A549 (cell line): Measurements from ENCODE around the gene ATP10D.

Experiments
- CBX2 ChIP-seq: fragments of 200-600 bp; sonication (generic); IDR thresholded peaks from 2 replicates; pipeline ENCODE4 v1.6.1; 2016; ENCODE audit warnings: low read depth, mild to moderate bottlenecking, borderline replicate concordance
- CTCF ChIP-seq: fragments of >200 bp; sonication (Bioruptor Twin); formaldehyde crosslinking; IDR thresholded peaks from 3 replicates; pipeline ENCODE4 v1.5.1; 2016
- ELK1 ChIP-seq: fragments of 150-350 bp; IDR thresholded peaks from 2 replicates; pipeline ENCODE4 v1.6.1; 2014; ENCODE audit warnings: low read depth, mild to moderate bottlenecking, low read length
- EP300 ChIP-seq, 2 experiments: fragments of >200 bp; sonication (Bioruptor Twin); formaldehyde crosslinking; IDR thresholded peaks; 2 replicates in 1 of 2; 3 replicates in 1 of 2; pipeline ENCODE4 v1.6.1; 2016 to 2017
- HDAC2 ChIP-seq: fragments of 200-600 bp; sonication (generic); IDR thresholded peaks from 2 replicates; pipeline ENCODE4 v1.6.1; 2016
- HOXB5 ChIP-seq: fragments of 250-450 bp; sonication (Bioruptor Pico); IDR thresholded peaks from 2 replicates; pipeline ENCODE4 v1.5.0; 2020; ENCODE audit warnings: mild to moderate bottlenecking, moderate library complexity
- MAX ChIP-seq: IDR thresholded peaks from 2 replicates; pipeline ENCODE4 v1.6.1; 2012
- MAZ ChIP-seq: fragments of 150-350 bp; IDR thresholded peaks from 2 replicates; pipeline ENCODE4 v1.6.1; 2014; ENCODE audit warnings: antibody characterized with exemption, low read depth, low read length, borderline replicate concordance
- NPAS2 ChIP-seq: fragments of 250-450 bp; sonication (Bioruptor Pico); IDR thresholded peaks from 2 replicates; pipeline ENCODE4 v1.8.0; 2022; ENCODE audit warnings: mild to moderate bottlenecking, moderate library complexity, borderline replicate concordance
- PBX3 ChIP-seq: IDR thresholded peaks from 2 replicates; pipeline ENCODE4 v1.6.1; 2012
- POLR2A ChIP-seq: IDR thresholded peaks from 2 replicates; pipeline ENCODE4 v1.6.1; 2012; ENCODE audit warnings: mild to moderate bottlenecking, low read length
- POLR2AphosphoS2 ChIP-seq: conservative IDR thresholded peaks from 2 replicates; pipeline ENCODE4 v1.6.1; 2012; ENCODE audit warnings: low read length, improper control_type of control experiment, inconsistent platforms
- RFX5 ChIP-seq: fragments of 450-650 bp; IDR thresholded peaks from 2 replicates; pipeline ENCODE4 v1.7.1; 2014; ENCODE audit warnings: antibody characterized with exemption, mild to moderate bottlenecking, moderate library complexity
- USF2 ChIP-seq: fragments of 450-650 bp; IDR thresholded peaks from 2 replicates; pipeline ENCODE4 v1.6.1; 2014; ENCODE audit warnings: antibody characterized with exemption

DNA sequence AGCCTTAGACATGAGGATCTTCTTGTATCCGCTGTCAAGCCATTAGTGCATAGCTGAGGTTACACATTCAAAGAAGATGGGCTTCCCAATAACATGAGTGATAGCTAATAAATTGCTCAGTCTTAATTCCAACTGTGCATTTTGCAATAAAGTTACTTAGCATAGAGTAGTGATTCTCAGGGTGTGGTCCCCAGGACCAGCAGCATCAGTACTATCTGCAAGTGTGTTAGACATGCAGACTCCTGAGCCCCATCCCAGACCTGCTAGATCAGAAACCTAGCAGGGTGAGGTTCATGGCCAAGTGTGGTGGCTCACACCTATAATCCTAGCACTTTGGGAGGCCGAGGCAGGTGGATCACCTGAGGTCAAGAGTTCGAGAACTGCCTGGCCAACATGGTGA is 20.1 kb downstream of the ATP10D start:
- no peak for TF ChIP-seq HDAC2
- no peak for TF ChIP-seq CTCF
- no peak for TF ChIP-seq USF2
- TF ChIP-seq POLR2A = no peak
- TF ChIP-seq RFX5 = no peak
- TF ChIP-seq NPAS2 (CRISPR knock-in tag) = no peak
- no peak for TF ChIP-seq PBX3
- no peak for TF ChIP-seq CBX2
- TF ChIP-seq POLR2AphosphoS2 = no peak
- TF ChIP-seq EP300 (IDR thresholded peaks at IDR 0.05) = no peak
- no peak for TF ChIP-seq ELK1
- TF ChIP-seq MAZ = no peak
- TF ChIP-seq HOXB5 (CRISPR knock-in tag) = no peak
- no peak for TF ChIP-seq MAX
